Thyroid gland (tissue), 4 donors: ENCODE measurements around the gene OR10P1.

Experiments
- CTCF ChIP-seq, 6 experiments: fragments of 200-600 bp in 3 of 6; fragments of 450-650 bp in 3 of 6; sonication (generic) in 3 of 6; IDR thresholded peaks; one replicate each; pipeline ENCODE4 v1.5.1; 2016 to 2019; ENCODE audit warnings: antibody characterized with exemption in 6 of 6, mild to moderate bottlenecking in 2 of 6, inconsistent platforms in 1 of 6, moderate library complexity in 1 of 6
- POLR2A ChIP-seq, 2 donors: fragments of 450-650 bp; IDR thresholded peaks; one replicate each; pipeline ENCODE4 v1.6.1; 2017; ENCODE audit warnings: antibody characterized with exemption in 2 of 2, mild to moderate bottlenecking in 2 of 2, moderate library complexity in 1 of 2

DNA sequence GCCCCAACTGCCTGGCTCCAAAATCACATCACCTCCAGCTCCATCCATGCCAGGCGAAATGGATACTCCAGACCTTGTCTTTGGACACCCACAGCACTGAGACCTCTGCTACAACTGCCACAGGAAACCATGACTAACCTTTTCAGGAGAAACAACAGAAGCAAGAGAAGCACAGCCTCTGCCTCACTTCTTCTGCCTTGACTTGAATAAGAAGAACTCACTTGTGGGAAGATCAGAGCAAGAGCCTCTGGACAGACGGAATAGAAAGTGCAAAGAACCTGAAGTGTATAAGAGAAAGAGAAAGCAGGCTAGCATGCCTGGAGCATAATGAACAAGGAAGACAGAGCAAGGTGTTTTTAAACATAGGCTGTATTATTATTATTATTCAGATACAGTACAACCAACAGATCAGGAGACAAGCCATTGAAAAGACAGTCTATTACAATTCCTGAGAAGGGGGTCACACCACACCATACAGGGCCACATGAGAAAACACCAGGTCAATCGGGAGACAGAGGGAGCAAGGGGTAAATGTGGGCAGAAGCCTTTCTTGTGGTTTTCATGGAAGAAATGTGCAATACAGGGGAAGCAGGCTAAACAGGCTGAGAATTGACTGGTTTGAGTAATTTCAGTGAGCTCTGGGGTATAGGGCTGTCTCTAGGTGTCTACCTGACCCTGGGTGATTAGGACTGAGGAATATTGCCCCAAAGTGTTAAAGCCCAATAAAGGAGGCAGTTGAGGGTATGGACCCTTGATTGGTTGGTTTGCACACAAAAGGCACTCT is 7.4 kb upstream of the OR10P1 start:
- TF ChIP-seq CTCF (IDR thresholded peaks at IDR 0.05): no peak
- TF ChIP-seq POLR2A (IDR thresholded peaks at IDR 0.05): no peak
